22Rv1 (cell line): Measurements from ENCODE around the gene FEM1C.

Source experiments
- CTCF ChIP-seq: fragments of 450-650 bp; IDR thresholded peaks from 2 replicates; pipeline ENCODE4 v1.5.1; 2017; ENCODE audit warnings: mild to moderate bottlenecking
- ZFX ChIP-seq: fragments of 450-650 bp; IDR thresholded peaks from 2 replicates; pipeline ENCODE4 v1.6.1; 2017; ENCODE audit warnings: antibody characterized with exemption, borderline replicate concordance

- TF ChIP-seq CTCF (no peak), ZFX (no peak)
Measured at GRCh38 chr5:115486728-115487127, 57.8 kb downstream of the FEM1C start.
